Omental fat pad (tissue), 4 donors: ENCODE results near the gene TNNC1. TPM values are rescaled to one million over a fixed set of nuclear protein-coding genes. Genes with fewer than 3 reads are reported as not detected.
A peak's percentile ranks its signal among the peaks of the same experiment; 100 is the strongest.

Experiments
- ATAC-seq: fragments of 150-250 bp; one replicate; pipeline ENCODE4 v1.9.1; 2016; ENCODE audit warnings: mild to moderate bottlenecking, moderate library complexity; ENCODE audit not compliant: low FRiP score
- DNase-seq: peaks from one replicate; pipeline ENCODE4 v3.0.0-alpha.2; 2019; ENCODE audit warnings: low spot score
- CTCF ChIP-seq, 3 donors: fragments of 450-650 bp; IDR thresholded peaks; one replicate each; pipeline ENCODE4 v1.5.1; 2016 to 2017; ENCODE audit warnings: antibody characterized with exemption in 3 of 3, mild to moderate bottlenecking in 3 of 3, moderate library complexity in 2 of 3
- total RNA-seq, 4 donors: library from RNA; depleted of rRNA; stranded (reverse); fragments of >200 nt; gene quantifications; one replicate each; pipeline ENCODE4 v1.1.0, GENCODE V29; 2016

TNNC1 gene
- total RNA-seq, 4 donors from 2014 or later, result 2.4 to 2.5 TPM; not detected in 2

GRCh38 chr3:52477076-52477795 lies 23.4 kb upstream of the TNNC1 start:
- ATAC-seq, result no peak
- no peak for TF ChIP-seq CTCF (IDR thresholded peaks at IDR 0.05)

GRCh38 chr3:52473026-52473425 lies 19.2 kb upstream of the TNNC1 start:
- ATAC-seq (no peak), DNase-seq (no peak)

More at GRCh38 chr3:52477076-52477795, 23.4 kb upstream of the TNNC1 start:
- no peak for DNase-seq

GRCh38 chr3:52472239-52473000 lies 18.6 kb upstream of the TNNC1 start:
- no peak for ATAC-seq
- DNase-seq, result no peak
- TF ChIP-seq CTCF (IDR thresholded peaks at IDR 0.05), result no peak

More at GRCh38 chr3:52473026-52473425, 19.2 kb upstream of the TNNC1 start:
- no peak for TF ChIP-seq CTCF (IDR thresholded peaks at IDR 0.05)

GRCh38 chr3:52471371-52472238 lies 17.8 kb upstream of the TNNC1 start:
- no peak for TF ChIP-seq CTCF (IDR thresholded peaks at IDR 0.05)
- no peak for ATAC-seq
- DNase-seq, result peak; percentile 52

- ATAC-seq (no peak), DNase-seq (no peak)
- TF ChIP-seq CTCF (IDR thresholded peaks at IDR 0.05), result no peak
Observed at GRCh38 chr3:52470920-52471319, 17.1 kb upstream of the TNNC1 start.

GRCh38 chr3:52469001-52469400 lies 15.2 kb upstream of the TNNC1 start:
- no peak for ATAC-seq

More at GRCh38 chr3:52469001-52469400, 15.2 kb upstream of the TNNC1 start:
- no peak for DNase-seq
- no peak for TF ChIP-seq CTCF (IDR thresholded peaks at IDR 0.05)
